HepG2 (cell line): ENCODE data around the gene TMEM41B. TPM values are rescaled to one million over a fixed set of nuclear protein-coding genes. Genes with fewer than 3 reads are reported as not detected.

ENCODE experiments used
- FOXK2 ChIP-seq: fragments of 450-650 bp; IDR thresholded peaks from 2 replicates; pipeline ENCODE4 v1.6.1; 2016
- HES4 ChIP-seq: sonication (generic); formaldehyde crosslinking; IDR thresholded peaks from 2 replicates; pipeline ENCODE4 v1.9.0; 2021; ENCODE audit warnings: mild to moderate bottlenecking, missing genetic modification reagents, borderline replicate concordance
- HNF4G ChIP-seq, 2 experiments: sonication (generic) in 1 of 2; formaldehyde crosslinking in 1 of 2; IDR thresholded peaks; 2 replicates each; pipeline versions ENCODE4 v1.4.0 to v1.6.1; 2011 to 2020; ENCODE audit warnings: borderline replicate concordance in 2 of 2, low read depth in 2 of 2, mild to moderate bottlenecking in 2 of 2, low read length in 1 of 2, missing genetic modification reagents in 1 of 2, moderate library complexity in 1 of 2
- HOXA5 ChIP-seq: sonication (generic); formaldehyde crosslinking; IDR thresholded peaks from 2 replicates; pipeline ENCODE4 v1.4.0; 2020; ENCODE audit warnings: missing genetic modification reagents
- IKZF5 ChIP-seq: IDR thresholded peaks from 2 replicates; pipeline ENCODE4 v1.6.1; 2018; ENCODE audit warnings: missing genetic modification reagents, mild to moderate bottlenecking, missing compliant biosample characterization
- MATR3 ChIP-seq: sonication (generic); formaldehyde crosslinking; IDR thresholded peaks from 2 replicates; pipeline ENCODE4 v1.4.0; 2020; ENCODE audit warnings: missing genetic modification reagents
- MTA3 ChIP-seq: sonication (generic); formaldehyde crosslinking; IDR thresholded peaks from 2 replicates; pipeline ENCODE4 v1.4.0; 2020; ENCODE audit warnings: missing genetic modification reagents
- NFATC3 ChIP-seq: sonication (generic); formaldehyde crosslinking; IDR thresholded peaks from 2 replicates; pipeline ENCODE4 v1.5.1; 2020; ENCODE audit warnings: mild to moderate bottlenecking, missing genetic modification reagents
- NFE2 ChIP-seq: sonication (generic); formaldehyde crosslinking; IDR thresholded peaks from 2 replicates; pipeline ENCODE4 v1.4.0; 2020; ENCODE audit warnings: missing genetic modification reagents
- NFE2L2 ChIP-seq: fragments of 150-350 bp; IDR thresholded peaks from 2 replicates; pipeline ENCODE4 v1.6.1; 2014; ENCODE audit warnings: low read length
- NFRKB ChIP-seq: fragments of 450-650 bp; IDR thresholded peaks from 2 replicates; pipeline ENCODE4 v1.6.1; 2017
- NONO ChIP-seq, 2 experiments: fragments of 450-650 bp in 1 of 2; sonication (generic) in 1 of 2; formaldehyde crosslinking in 1 of 2; IDR thresholded peaks in 1 of 2; conservative IDR thresholded peaks in 1 of 2; 2 replicates each; pipeline versions ENCODE4 v1.6.1 to v1.8.0; 2017 to 2022; ENCODE audit warnings: mild to moderate bottlenecking in 1 of 2, missing genetic modification reagents in 1 of 2, moderate library complexity in 1 of 2
- PCBP1 ChIP-seq: fragments of 200-400 bp; formaldehyde crosslinking; IDR thresholded peaks from 2 replicates; pipeline ENCODE4 v1.6.1; 2017; ENCODE audit warnings: mild to moderate bottlenecking, low read depth, low read length, borderline replicate concordance
- POLR2A ChIP-seq, 2 experiments: IDR thresholded peaks; 2 replicates each; pipeline ENCODE4 v1.6.1; 2011; ENCODE audit warnings: low read depth in 2 of 2, low read length in 2 of 2, mild to moderate bottlenecking in 1 of 2, moderate library complexity in 1 of 2; ENCODE audit not compliant: insufficient read depth in 1 of 2
- THAP7 ChIP-seq: sonication (generic); formaldehyde crosslinking; IDR thresholded peaks from 2 replicates; pipeline ENCODE4 v1.8.1; 2023; ENCODE audit warnings: mild to moderate bottlenecking, missing genetic modification reagents
- ZBTB26 ChIP-seq: IDR thresholded peaks from 2 replicates; pipeline ENCODE4 v1.6.1; 2016; ENCODE audit warnings: missing compliant biosample characterization, missing genetic modification reagents, borderline replicate concordance
- ZBTB7A ChIP-seq: sonication (generic); formaldehyde crosslinking; IDR thresholded peaks from 2 replicates; pipeline ENCODE4 v1.8.0; 2022; ENCODE audit warnings: mild to moderate bottlenecking, missing genetic modification reagents
- ZFP90 ChIP-seq: sonication (generic); formaldehyde crosslinking; IDR thresholded peaks from 2 replicates; pipeline ENCODE4 v1.8.0; 2022; ENCODE audit warnings: missing genetic modification reagents, mild to moderate bottlenecking, inconsistent platforms, borderline replicate concordance
- ZNF234 ChIP-seq: sonication (generic); formaldehyde crosslinking; conservative IDR thresholded peaks from 2 replicates; pipeline ENCODE4 v1.5.1; 2020; ENCODE audit warnings: mild to moderate bottlenecking, missing genetic modification reagents
- ZNF678 ChIP-seq: sonication (generic); formaldehyde crosslinking; IDR thresholded peaks from 2 replicates; pipeline ENCODE4 v1.4.0; 2020; ENCODE audit warnings: mild to moderate bottlenecking, missing genetic modification reagents
- ZNF773 ChIP-seq: sonication (generic); formaldehyde crosslinking; IDR thresholded peaks from 2 replicates; pipeline ENCODE4 v1.4.0; 2020; ENCODE audit warnings: missing genetic modification reagents, borderline replicate concordance
- polyA plus RNA-seq, 8 experiments: library from polyadenylated mRNA; depleted of rRNA in 3 of 8; stranded (reverse) in 7 of 8; unstranded in 1 of 8; fragments of >200 nt; fragmentation: Illumina TruSeq in 4 of 8; extraction: Trizol in 4 of 8; gene quantifications; 2 replicates each; pipeline versions ENCODE4 v1.2.1 to v1.2.3, GENCODE V29; 2011 to 2016; ENCODE audit warnings: low read depth in 4 of 8, missing spikeins in 1 of 8, mixed read lengths in 1 of 8; ENCODE audit not compliant: insufficient read depth in 1 of 8
- total RNA-seq, 5 experiments: library from RNA; depleted of rRNA; stranded (reverse); fragments of >200 nt; fragmentation: Illumina TruSeq; extraction: Trizol; gene quantifications; 2 replicates each; pipeline ENCODE4 v1.2.3, GENCODE V29; 2016; ENCODE audit warnings: low read depth in 1 of 5
- TF ChIP-seq, protein P1 (sequence below): sonication (generic); formaldehyde crosslinking; IDR thresholded peaks from 2 replicates; pipeline ENCODE4 v1.4.0; 2020; ENCODE audit warnings: missing genetic modification reagents, borderline replicate concordance
- TF ChIP-seq, protein P2 (sequence below): sonication (generic); formaldehyde crosslinking; IDR thresholded peaks from 2 replicates; pipeline ENCODE4 v1.4.0; 2020; ENCODE audit warnings: missing genetic modification reagents

TMEM41B gene
- total and polyA plus RNA-seq, 2 of the 13 experiments (the other 11 are each of a cell fraction or from before 2014, with no cell fraction given): 36.8 to 48.1 TPM

- TF ChIP-seq ZNF678 (CRISPR knock-in tag) (0 out of 2 replicates have a peak, but pooled peaks have one; percentile 14), POLR2A (IDR thresholded peaks at IDR 0.05; ENCODE audit: insufficient read depth in 1 of 2, low read depth in 2 of 2, low read length in 2 of 2) (no peak), FOXK2 (no peak), NONO (IDR thresholded peaks at IDR 0.05) (no peak), NONO (CRISPR knock-in tag; conservative IDR thresholded peaks at IDR 0.05) (no peak), PCBP1 (no peak), NFRKB (no peak), NFE2L2 (no peak), IKZF5 (no peak), ZFP90 (0 out of 2 replicates have a peak, but pooled peaks have one; percentile 4), ZBTB26 (CRISPR knock-in tag) (no peak), MATR3 (CRISPR knock-in tag) (no peak), MTA3 (CRISPR knock-in tag) (no peak), THAP7 (CRISPR knock-in tag) (no peak), HES4 (CRISPR knock-in tag) (no peak), ZNF234 (CRISPR knock-in tag) (no peak), NFATC3 (CRISPR knock-in tag) (no peak), ZNF773 (CRISPR knock-in tag) (no peak), ZBTB7A (CRISPR knock-in tag) (no peak), NFE2 (no peak), HNF4G (IDR thresholded peaks at IDR 0.05; ENCODE audit: borderline replicate concordance, low read depth, low read length) (peak; percentile 18; the same call in 1 of the 2 replicates), HNF4G (CRISPR knock-in tag; IDR thresholded peaks at IDR 0.05; ENCODE audit: borderline replicate concordance, low read depth) (no peak), HOXA5 (CRISPR knock-in tag) (no peak)
- TF ChIP-seq, protein P1, sequence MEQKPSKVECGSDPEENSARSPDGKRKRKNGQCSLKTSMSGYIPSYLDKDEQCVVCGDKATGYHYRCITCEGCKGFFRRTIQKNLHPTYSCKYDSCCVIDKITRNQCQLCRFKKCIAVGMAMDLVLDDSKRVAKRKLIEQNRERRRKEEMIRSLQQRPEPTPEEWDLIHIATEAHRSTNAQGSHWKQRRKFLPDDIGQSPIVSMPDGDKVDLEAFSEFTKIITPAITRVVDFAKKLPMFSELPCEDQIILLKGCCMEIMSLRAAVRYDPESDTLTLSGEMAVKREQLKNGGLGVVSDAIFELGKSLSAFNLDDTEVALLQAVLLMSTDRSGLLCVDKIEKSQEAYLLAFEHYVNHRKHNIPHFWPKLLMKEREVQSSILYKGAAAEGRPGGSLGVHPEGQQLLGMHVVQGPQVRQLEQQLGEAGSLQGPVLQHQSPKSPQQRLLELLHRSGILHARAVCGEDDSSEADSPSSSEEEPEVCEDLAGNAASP: no peak
- TF ChIP-seq, protein P2, sequence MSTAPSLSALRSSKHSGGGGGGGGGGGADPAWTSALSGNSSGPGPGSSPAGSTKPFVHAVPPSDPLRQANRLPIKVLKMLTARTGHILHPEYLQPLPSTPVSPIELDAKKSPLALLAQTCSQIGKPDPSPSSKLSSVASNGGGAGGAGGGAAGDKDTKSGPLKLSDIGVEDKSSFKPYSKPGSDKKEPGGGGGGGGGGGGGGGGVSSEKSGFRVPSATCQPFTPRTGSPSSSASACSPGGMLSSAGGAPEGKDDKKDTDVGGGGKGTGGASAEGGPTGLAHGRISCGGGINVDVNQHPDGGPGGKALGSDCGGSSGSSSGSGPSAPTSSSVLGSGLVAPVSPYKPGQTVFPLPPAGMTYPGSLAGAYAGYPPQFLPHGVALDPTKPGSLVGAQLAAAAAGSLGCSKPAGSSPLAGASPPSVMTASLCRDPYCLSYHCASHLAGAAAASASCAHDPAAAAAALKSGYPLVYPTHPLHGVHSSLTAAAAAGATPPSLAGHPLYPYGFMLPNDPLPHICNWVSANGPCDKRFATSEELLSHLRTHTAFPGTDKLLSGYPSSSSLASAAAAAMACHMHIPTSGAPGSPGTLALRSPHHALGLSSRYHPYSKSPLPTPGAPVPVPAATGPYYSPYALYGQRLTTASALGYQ (CRISPR knock-in tag): no peak; the same call in 1 of the 2 replicates
- TF ChIP-seq, all 625 proteins: peak for 24
Measured at GRCh38 chr11:9313648-9314290, 624 bp downstream of the TMEM41B start (continued).
